ENCODE results near the gene ZNF783. TPM values are rescaled to one million over a fixed set of nuclear protein-coding genes. Genes with fewer than 3 reads are reported as not detected.

ZNF783 gene
- total and polyA plus RNA-seq, 2 of the 8 experiments (the other 6 are each of a cell fraction or from before 2014, with no cell fraction given) = 7.3 to 8.2 TPM

DNA sequence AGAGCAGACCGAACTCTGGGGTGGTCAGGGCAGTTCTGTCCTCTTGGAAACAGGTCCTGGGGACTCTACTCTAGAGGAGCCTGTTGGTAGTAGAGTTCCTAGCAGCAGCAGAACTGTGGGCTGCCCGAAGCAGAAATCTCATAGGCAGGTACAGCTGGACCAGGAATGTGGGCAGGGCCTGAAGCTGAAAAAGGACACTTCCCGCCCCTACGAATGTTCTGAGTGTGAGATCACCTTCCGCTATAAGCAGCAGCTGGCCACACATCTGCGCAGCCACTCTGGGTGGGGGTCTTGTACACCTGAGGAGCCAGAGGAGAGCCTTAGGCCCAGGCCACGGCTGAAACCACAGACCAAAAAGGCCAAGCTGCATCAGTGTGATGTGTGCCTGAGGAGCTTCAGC is 8.3 kb upstream of the ZNF783 start:
- H3K27ac ChIP-seq (ENCODE audit: low read depth, low read length) = no peak overlapping the region
- H4K20me1 ChIP-seq (replicated peaks in 1 of 2; ENCODE audit: control insufficient read depth in 1 of 2, insufficient read depth in 2 of 2, low read length in 2 of 2) = peaks cover 3 to 4% of the 10 kb centered on the region in 2 experiments
- no peaks in the 10 kb centered on the region for H3K4me1 ChIP-seq (replicated peaks in 1 of 4; ENCODE audit: control insufficient read depth in 3 of 4, insufficient read depth in 4 of 4, low read length in 3 of 4)
- H3K27me3 ChIP-seq (replicated peaks in 1 of 4; ENCODE audit: control insufficient read depth in 3 of 4, extremely low read depth in 1 of 4, insufficient read depth in 3 of 4, low read length in 3 of 4) = no peaks in the 10 kb centered on the region
- H2BK5ac ChIP-seq (ENCODE audit: low read depth, low read length) = no peak overlapping the region
- no peak overlapping the region for H2BK20ac ChIP-seq (ENCODE audit: low read length)
- no peak overlapping the region for H3K18ac ChIP-seq (ENCODE audit: extremely low read depth, low read length)
- no peak overlapping the region for H4K5ac ChIP-seq (ENCODE audit: insufficient read length, low read depth, low read length)
- no peak overlapping the region for H2BK12ac ChIP-seq (ENCODE audit: low read depth, low read length)
- no peaks in the 10 kb centered on the region for H3K9me3 ChIP-seq (ENCODE audit: insufficient read depth in 2 of 2, low read depth in 1 of 2, low read length in 1 of 2)
- H2AFZ ChIP-seq (ENCODE audit: low read length) = no peak overlapping the region
- no peak overlapping the region for H2BK120ac ChIP-seq (replicated peaks; ENCODE audit: low read depth, low read length)
- H3K4me2 ChIP-seq (ENCODE audit: insufficient read depth in 1 of 2, low read depth in 2 of 2, low read length in 2 of 2) = no peak overlapping the region
- H3K79me1 ChIP-seq (ENCODE audit: low read depth, low read length) = no peaks in the 10 kb centered on the region; the same call in 1 of the 2 replicates
- WGBS, 2 experiments (ENCODE audit: extremely low coverage in 1 of 2, insufficient coverage in 1 of 2, insufficient read length in 1 of 2, insufficient replicate concordance in 2 of 2, low coverage in 1 of 2, low lambda C conversion rate in 2 of 2, missing lambda C conversion rate in 1 of 2) = 89% methylated on average over 7 of the region's 7 CpGs; no CpG with 5 or more reads in 1 of the 2 experiments
- H3K23ac ChIP-seq (ENCODE audit: insufficient read length) = no peak overlapping the region
- H3K36me3 ChIP-seq (ENCODE audit: control insufficient read depth in 2 of 4, insufficient read depth in 4 of 4, low read length in 3 of 4) = peaks cover 13 to 56% (median 39%) of the 10 kb centered on the region in 4 experiments
- H3K23me2 ChIP-seq (ENCODE audit: low read depth, low read length) = no peaks in the 10 kb centered on the region
- H3K14ac ChIP-seq (ENCODE audit: insufficient read length) = no peak overlapping the region
- no peak overlapping the region for H2AK5ac ChIP-seq (ENCODE audit: low read depth, low read length)
- CTCF ChIA-PET (ENCODE audit: partially characterized antibody) = interaction anchor here (0.6 to 2.9 kb wide), 6 partner anchors 15 to 153 kb away, joined by 3 to 13 read pairs (median 3); no protein-coding TSS in a partner anchor
- no peak overlapping the region for H3K4me3 ChIP-seq (ENCODE audit: extremely low read depth in 1 of 4, insufficient read depth in 2 of 4, low read depth in 3 of 4, low read length in 4 of 4)
- TF ChIP-seq KDM4A (IDR thresholded peaks at IDR 0.05; ENCODE audit: low read depth, low read length, severe bottlenecking) (no peak), SP1 (IDR thresholded peaks at IDR 0.05; ENCODE audit: low read depth, low read length) (no peak), SAP30 (IDR thresholded peaks at IDR 0.05; ENCODE audit: insufficient read depth, insufficient replicate concordance, low read length) (no peak)
- no peak overlapping the region for H3K4ac ChIP-seq (replicated peaks; ENCODE audit: insufficient read length, low read depth, low read length)
- H3K56ac ChIP-seq (replicated peaks; ENCODE audit: insufficient read length, low read depth, low read length) = no peak overlapping the region
- H4K91ac ChIP-seq (replicated peaks; ENCODE audit: insufficient read length, low read length) = no peak overlapping the region
- H4K8ac ChIP-seq (ENCODE audit: extremely low read depth, insufficient read depth, low read length) = no peak overlapping the region
- POLR2A ChIA-PET (ENCODE audit: partially characterized antibody) = interaction anchor here (3.2 kb wide), 1 partner anchor 8 kb away, joined by 8 read pairs; the partner anchor contains the start of gene ZNF783
- DNase-seq (ENCODE audit: low read depth in 1 of 2, low spot score in 2 of 2) = no peak
- H3K9ac ChIP-seq (replicated peaks in 1 of 4; ENCODE audit: extremely low read depth in 1 of 4, low read depth in 3 of 4, low read length in 3 of 4) = no peak overlapping the region
- peaks cover 0 to 6% of the 10 kb centered on the region in 2 experiments; a peak in 1 of 4 replicates for H3K79me2 ChIP-seq (ENCODE audit: control insufficient read depth in 1 of 2, insufficient read depth in 2 of 2, low read length in 2 of 2)
- no peak overlapping the region for H2BK15ac ChIP-seq (ENCODE audit: low read length)
- FAIRE-seq = no peak

All from H1 (cell line).